Sigmoid colon (tissue), 7 donors: ENCODE results near the gene DAAM1. TPM values are rescaled to one million over a fixed set of nuclear protein-coding genes. Genes with fewer than 3 reads are reported as not detected.

ENCODE experiments used
- DNase-seq: peaks from one replicate; pipeline ENCODE4 v3.0.0-alpha.2; 2019
- H3K27ac ChIP-seq, 4 donors: fragments of 200-600 bp; sonication (generic); one replicate each; pipeline ENCODE4 v1.5.1; 2016 to 2019; ENCODE audit warnings: mild to moderate bottlenecking in 1 of 4
- H3K27me3 ChIP-seq, 3 donors: fragments of 200-600 bp; sonication (generic); one replicate each; pipeline ENCODE4 v1.5.1; 2019; ENCODE audit warnings: mild to moderate bottlenecking in 1 of 3
- H3K36me3 ChIP-seq, 4 donors: fragments of 200-600 bp; sonication (generic); one replicate each; pipeline ENCODE4 v1.5.1; 2016 to 2019
- H3K4me1 ChIP-seq, 4 donors: fragments of 200-600 bp; sonication (generic); one replicate each; pipeline ENCODE4 v1.5.1; 2017 to 2019
- H3K4me3 ChIP-seq, 4 donors: fragments of 200-600 bp; sonication (generic); one replicate each; pipeline ENCODE4 v1.5.1; 2017 to 2019; ENCODE audit warnings: mild to moderate bottlenecking in 2 of 4, moderate library complexity in 1 of 4
- H3K9me3 ChIP-seq, 4 donors: fragments of 200-600 bp in 3 of 4; sonication (generic) in 3 of 4; one replicate each; pipeline versions ENCODE4 v1.5.1 to v1.6.1; 2013 to 2019
- EP300 ChIP-seq, 4 donors: sonication (generic); formaldehyde crosslinking; IDR thresholded peaks; one replicate each; pipeline ENCODE4 v1.6.1; 2017; ENCODE audit warnings: antibody characterized with exemption in 4 of 4
- POLR2A ChIP-seq, 2 donors: fragments of 450-650 bp; IDR thresholded peaks; one replicate each; pipeline ENCODE4 v1.6.1; 2016; ENCODE audit warnings: antibody characterized with exemption in 2 of 2, mild to moderate bottlenecking in 2 of 2, moderate library complexity in 2 of 2
- POLR2AphosphoS5 ChIP-seq, 4 donors: sonication (generic); formaldehyde crosslinking; IDR thresholded peaks; one replicate each; pipeline ENCODE4 v1.6.1; 2017; ENCODE audit warnings: antibody characterized with exemption in 4 of 4
- WGBS, 2 donors: extraction: QIAGEN DNeasy Blood & Tissue Kit; methylation state at CpG; one replicate each; pipeline ENCODE4 v1.1.7; 2013; 5-methylcytosine and 5-hydroxymethylcytosine counted together
- intact Hi-C: fragments of 100-400 bp; cut with DNase I; formaldehyde crosslinking; loops from one replicate; pipeline ENCODE4 v1.15.1; 2023
- polyA plus RNA-seq, 3 donors: library from polyadenylated mRNA; stranded (reverse); fragments of 200-250 nt; gene quantifications; one replicate each; pipeline ENCODE4 v1.2.3, GENCODE V29; 2013
- total RNA-seq, 4 donors: library from RNA; depleted of rRNA; stranded (reverse); fragments of >200 nt; gene quantifications; one replicate each; pipeline ENCODE4 v1.1.0, GENCODE V29; 2016
- TF ChIP-seq, protein P1 (sequence below), 4 experiments: fragments of 450-650 bp in 3 of 4; fragments of 200-600 bp in 1 of 4; IDR thresholded peaks; one replicate each; pipeline ENCODE4 v1.5.1; 2016 to 2019; ENCODE audit warnings: antibody characterized with exemption in 4 of 4, mild to moderate bottlenecking in 3 of 4, moderate library complexity in 2 of 4
- donor health status: healthy with polysubstance abuse.
- donor health status: Bipolar disorder and iron deficiency.
- donor health status: healthy.

Gene DAAM1
- total and polyA plus RNA-seq, 7 donors: 11.4 to 77.8 (median 47.5) TPM

DNA sequence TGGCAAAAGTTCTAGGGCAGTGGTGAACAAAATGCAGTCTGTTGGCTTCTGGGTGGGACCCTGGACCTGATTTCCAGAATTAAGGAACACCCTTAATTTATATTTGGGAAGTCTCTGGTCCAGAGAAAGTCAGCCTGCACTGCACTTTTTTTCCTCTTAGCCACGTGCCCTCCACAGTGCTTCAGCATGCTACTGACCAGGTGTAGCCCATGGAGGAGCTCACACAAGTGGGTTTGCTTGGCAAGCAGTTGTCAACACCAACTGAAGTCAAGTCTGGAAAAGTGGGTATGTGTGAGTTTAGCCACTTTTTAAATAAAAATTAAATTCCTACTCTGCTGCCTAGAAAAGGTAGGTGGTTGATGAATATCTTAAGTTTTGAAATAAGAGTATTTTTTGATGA is 111.3 kb downstream of the DAAM1 start:
- Histone ChIP-seq H3K27ac (no peak overlapping the region), H3K36me3 (no peaks in the 10 kb centered on the region), H3K4me1 (peaks cover 0 to 36% (median 32%) of the 10 kb centered on the region in 4 donors), H3K4me3 (no peak overlapping the region), H3K27me3 (no peaks in the 10 kb centered on the region), H3K9me3 (no peaks in the 10 kb centered on the region)
- intact Hi-C loops: no loop called here
- no peak for DNase-seq
- TF ChIP-seq EP300 (IDR thresholded peaks at IDR 0.05) (no peak), POLR2AphosphoS5 (IDR thresholded peaks at IDR 0.05) (no peak), POLR2A (IDR thresholded peaks at IDR 0.05) (no peak)
- TF ChIP-seq, protein P1, sequence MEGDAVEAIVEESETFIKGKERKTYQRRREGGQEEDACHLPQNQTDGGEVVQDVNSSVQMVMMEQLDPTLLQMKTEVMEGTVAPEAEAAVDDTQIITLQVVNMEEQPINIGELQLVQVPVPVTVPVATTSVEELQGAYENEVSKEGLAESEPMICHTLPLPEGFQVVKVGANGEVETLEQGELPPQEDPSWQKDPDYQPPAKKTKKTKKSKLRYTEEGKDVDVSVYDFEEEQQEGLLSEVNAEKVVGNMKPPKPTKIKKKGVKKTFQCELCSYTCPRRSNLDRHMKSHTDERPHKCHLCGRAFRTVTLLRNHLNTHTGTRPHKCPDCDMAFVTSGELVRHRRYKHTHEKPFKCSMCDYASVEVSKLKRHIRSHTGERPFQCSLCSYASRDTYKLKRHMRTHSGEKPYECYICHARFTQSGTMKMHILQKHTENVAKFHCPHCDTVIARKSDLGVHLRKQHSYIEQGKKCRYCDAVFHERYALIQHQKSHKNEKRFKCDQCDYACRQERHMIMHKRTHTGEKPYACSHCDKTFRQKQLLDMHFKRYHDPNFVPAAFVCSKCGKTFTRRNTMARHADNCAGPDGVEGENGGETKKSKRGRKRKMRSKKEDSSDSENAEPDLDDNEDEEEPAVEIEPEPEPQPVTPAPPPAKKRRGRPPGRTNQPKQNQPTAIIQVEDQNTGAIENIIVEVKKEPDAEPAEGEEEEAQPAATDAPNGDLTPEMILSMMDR (IDR thresholded peaks at IDR 0.05): no peak
- 92 to 96% methylated on average over 1 of the region's 1 CpG for WGBS, 2 donors

DNA sequence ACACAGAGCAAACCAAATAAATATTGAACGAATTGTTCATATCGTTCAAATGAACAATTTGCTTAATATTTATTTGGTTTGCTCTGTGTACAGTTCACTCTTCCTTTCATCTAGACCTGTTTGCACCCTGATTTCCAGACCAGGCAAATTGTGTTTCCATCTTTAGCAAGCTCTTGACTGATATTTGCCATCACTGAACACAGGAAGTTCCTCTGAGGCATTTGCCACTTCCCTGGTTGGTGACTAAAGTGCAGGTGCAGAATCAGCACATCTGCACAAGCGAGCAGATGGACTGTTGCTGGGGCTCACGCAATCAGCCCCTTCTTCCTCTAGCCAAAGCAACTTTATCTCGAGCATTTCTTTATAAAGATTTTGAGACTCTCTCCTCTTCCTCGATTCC is 112.9 kb downstream of the DAAM1 start:
- Histone ChIP-seq H3K27ac (no peak overlapping the region), H3K4me1 (peaks cover 0 to 36% (median 33%) of the 10 kb centered on the region in 4 donors)

DNA sequence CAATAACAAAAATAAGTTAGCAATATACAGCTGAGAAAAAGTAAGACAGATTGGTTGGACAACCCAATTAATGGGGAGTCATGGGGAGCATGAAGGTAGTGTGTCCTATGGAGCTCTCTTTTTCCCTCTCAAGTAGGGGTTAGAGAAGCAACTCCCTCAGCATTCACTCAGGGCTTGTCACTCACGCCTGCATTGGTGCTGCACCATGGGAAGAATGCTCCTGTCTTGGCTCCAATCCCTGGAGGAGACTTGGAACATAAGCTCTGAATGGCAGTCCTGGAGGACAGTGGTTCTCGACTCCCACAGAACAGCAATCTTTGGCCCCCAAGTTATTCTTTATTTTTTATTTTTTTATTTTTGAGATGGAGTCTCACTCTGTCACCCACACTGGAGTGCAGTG is 113.8 kb downstream of the DAAM1 start:
- Histone ChIP-seq H3K27me3 (no peaks in the 10 kb centered on the region), H3K4me3 (no peak overlapping the region), H3K36me3 (no peaks in the 10 kb centered on the region), H3K27ac (peak overlapping the region in 2 of 4 donors; percentile 4 to 16), H3K9me3 (no peaks in the 10 kb centered on the region), H3K4me1 (peaks cover 0 to 38% (median 33%) of the 10 kb centered on the region in 4 donors)
- TF ChIP-seq POLR2AphosphoS5 (IDR thresholded peaks at IDR 0.05) (no peak), POLR2A (IDR thresholded peaks at IDR 0.05) (no peak)
- 94% methylated on average over 2 of the region's 2 CpGs for WGBS, 2 donors
- DNase-seq: no peak
- intact Hi-C loops: no loop called here

More for the DNA sequence above, 112.9 kb downstream of the DAAM1 start:
- no peak for DNase-seq
- intact Hi-C loops: no loop called here
- Histone ChIP-seq H3K36me3 (no peaks in the 10 kb centered on the region), H3K9me3 (no peaks in the 10 kb centered on the region), H3K4me3 (no peak overlapping the region), H3K27me3 (no peaks in the 10 kb centered on the region)
- WGBS, 2 donors: 56 to 87% methylated on average over 6 of the region's 6 CpGs
- no peak for TF ChIP-seq EP300 (IDR thresholded peaks at IDR 0.05)
- TF ChIP-seq, protein P1 (IDR thresholded peaks at IDR 0.05): no peak
- no peak for TF ChIP-seq POLR2AphosphoS5 (IDR thresholded peaks at IDR 0.05)
- no peak for TF ChIP-seq POLR2A (IDR thresholded peaks at IDR 0.05)

DNA sequence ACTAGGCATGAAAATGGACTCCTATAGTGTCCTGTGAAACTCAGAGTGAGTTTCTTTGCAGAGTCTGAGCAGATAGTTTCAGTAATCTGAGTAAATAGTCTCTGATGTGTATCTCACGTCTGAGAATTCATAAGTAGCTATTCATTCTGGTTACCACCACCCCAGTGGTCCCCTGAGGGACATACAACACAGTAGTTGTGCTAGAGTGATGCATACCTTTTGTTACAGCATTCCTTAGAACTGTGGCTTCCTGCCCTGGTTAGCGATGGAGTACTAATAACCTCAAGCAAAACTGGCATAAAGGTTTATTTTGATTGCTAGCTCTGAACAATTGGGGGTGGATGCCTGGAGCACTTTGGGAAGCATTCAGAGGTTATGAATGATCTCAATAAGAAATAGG is 114.7 kb downstream of the DAAM1 start:
- H3K4me1 ChIP-seq: peaks cover 0 to 47% (median 41%) of the 10 kb centered on the region in 4 donors
- H3K4me3 ChIP-seq: no peak overlapping the region
- H3K9me3 ChIP-seq: no peaks in the 10 kb centered on the region
- peak overlapping the region in 2 of 4 donors; percentile 4 to 16 for H3K27ac ChIP-seq
- no peak for DNase-seq
- TF ChIP-seq POLR2AphosphoS5 (IDR thresholded peaks at IDR 0.05) (no peak), EP300 (IDR thresholded peaks at IDR 0.05) (no peak), POLR2A (IDR thresholded peaks at IDR 0.05) (no peak)
- TF ChIP-seq, protein P1 (IDR thresholded peaks at IDR 0.05): no peak
- intact Hi-C loops: no loop called here
- WGBS, 2 donors: 81 to 95% methylated on average over 2 of the region's 2 CpGs
- H3K27me3 ChIP-seq: no peaks in the 10 kb centered on the region
- no peaks in the 10 kb centered on the region for H3K36me3 ChIP-seq

DNA sequence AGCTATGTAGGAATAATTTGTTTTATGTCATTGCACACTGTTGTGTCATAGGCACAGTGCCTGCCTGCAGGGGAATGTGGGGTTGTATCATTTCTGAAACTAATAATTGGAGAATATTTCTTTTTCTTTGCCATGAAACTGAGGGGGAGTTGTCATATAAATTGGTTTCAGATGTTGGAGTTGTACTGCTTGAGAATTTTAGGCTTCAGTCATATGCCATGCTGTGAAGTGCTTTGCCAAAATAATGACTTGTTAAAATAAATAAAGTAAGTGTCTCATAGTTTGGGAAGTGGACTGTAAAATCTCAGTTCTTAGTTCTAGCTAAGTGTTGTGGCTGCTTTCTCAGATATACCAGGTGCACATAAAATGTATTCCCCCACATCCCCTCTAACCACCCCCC is 116.8 kb downstream of the DAAM1 start:
- Histone ChIP-seq H3K9me3 (no peaks in the 10 kb centered on the region), H3K4me1 (peaks cover 0 to 64% (median 56%) of the 10 kb centered on the region in 4 donors), H3K4me3 (no peak overlapping the region), H3K36me3 (no peaks in the 10 kb centered on the region), H3K27ac (peak overlapping the region; percentile 50 to 79 (median 64)), H3K27me3 (no peaks in the 10 kb centered on the region)
- intact Hi-C loops: no loop called here
- no peak for DNase-seq
- TF ChIP-seq EP300 (IDR thresholded peaks at IDR 0.05) (no peak), POLR2A (IDR thresholded peaks at IDR 0.05) (no peak), POLR2AphosphoS5 (IDR thresholded peaks at IDR 0.05) (no peak)
- TF ChIP-seq, protein P1 (IDR thresholded peaks at IDR 0.05): no peak
